K562 (cell line): ENCODE measurements around the gene MPZL1. TPM values are rescaled to one million over a fixed set of nuclear protein-coding genes. Genes with fewer than 3 reads are reported as not detected.

Source experiments
- ATAC-seq: fragments of 200-7000 bp; cut with Tn5 transposase; 3 replicates; pipeline ENCODE4 v1.9.1; 2020; ENCODE audit warnings: moderate library complexity
- BruUV-seq: library from RNA; stranded (reverse); fragments of 400-500 nt; replicated peaks from 2 replicates; lab custom pipeline; 2021; lab: Mats Ljungman, UMichigan
- CTCF ChIA-PET: fragments of 300-600 bp; formaldehyde crosslinking; extraction: SDS; loops from one replicate; lab custom pipeline; 2021; ENCODE audit warnings: low intra/inter-chr PET ratio; lab: Yijun Ruan, JAX
- POLR2A ChIA-PET: fragments of 300-600, 350-650 bp; sonication (Branson Sonifier 250); formaldehyde crosslinking; extraction: SDS; loops from one replicate; lab custom pipeline; 2021; ENCODE audit warnings: antibody characterized with exemption, inconsistent platforms; lab: Yijun Ruan, JAX
- DNase-seq, 4 experiments: peaks; one replicate each; pipeline versions ENCODE4 v3.0.0 to v3.0.0-alpha.2; 2011 to 2018; ENCODE audit warnings: low spot score in 3 of 4, mixed read lengths in 3 of 4; ENCODE audit errors: extremely low read depth in 1 of 4
- FAIRE-seq: peaks from 2 replicates; lab custom pipeline; 2011; peaks lifted over from hg19 to GRCh38; lab: Jason Lieb, UNC
- H2AFZ ChIP-seq: 2 replicates; pipeline ENCODE4 v1.6.0; 2011; ENCODE audit warnings: low read depth, low read length, control low read depth, inconsistent platforms
- H3K27ac ChIP-seq: fragments of 200-600 bp; 3 replicates; pipeline ENCODE4 v1.8.0; 2011; ENCODE audit warnings: low read depth, mild to moderate bottlenecking, control low read depth, inconsistent platforms, low read length, moderate library complexity, mixed read lengths; ENCODE audit errors: extremely low read depth
- H3K27me3 ChIP-seq, 2 experiments: fragments of 300-600 bp in 1 of 2; 2 replicates in 1 of 2; 3 replicates in 1 of 2; pipeline versions ENCODE4 v1.6.0 to v1.8.0; 2011; ENCODE audit warnings: inconsistent platforms in 2 of 2, low read length in 2 of 2, mild to moderate bottlenecking in 1 of 2, mixed read lengths in 1 of 2, moderate library complexity in 1 of 2; ENCODE audit not compliant: control insufficient read depth in 2 of 2, insufficient read depth in 2 of 2
- H3K36me3 ChIP-seq: fragments of 300-600 bp; 3 replicates; pipeline ENCODE4 v1.8.0; 2011; ENCODE audit warnings: mild to moderate bottlenecking, low read length, inconsistent platforms; ENCODE audit not compliant: control insufficient read depth, insufficient read depth
- H3K4me1 ChIP-seq, 2 experiments: fragments of 200-600 bp in 1 of 2; replicated peaks in 1 of 2; 2 replicates in 1 of 2; 3 replicates in 1 of 2; pipeline versions ENCODE4 v1.5.1 to v1.8.0; 2011; ENCODE audit warnings: inconsistent platforms in 2 of 2, low read length in 2 of 2, mild to moderate bottlenecking in 1 of 2, mixed read lengths in 1 of 2, moderate library complexity in 1 of 2; ENCODE audit not compliant: control insufficient read depth in 2 of 2, insufficient read depth in 2 of 2
- H3K4me2 ChIP-seq: 2 replicates; pipeline ENCODE4 v1.6.1; 2011; ENCODE audit warnings: low read length, control low read depth, inconsistent platforms, mixed read lengths; ENCODE audit not compliant: insufficient read depth
- H3K4me3 ChIP-seq: fragments of 200-600 bp; sonication (generic), shearing (Covaris generic); 2 replicates; pipeline ENCODE4 v1.5.1; 2016; ENCODE audit warnings: control low read depth, inconsistent platforms
- H3K79me2 ChIP-seq: fragments of 200-600 bp; 3 replicates; pipeline ENCODE4 v1.8.0; 2011; ENCODE audit warnings: low read length, inconsistent platforms; ENCODE audit not compliant: control insufficient read depth, insufficient read depth
- H3K9ac ChIP-seq, 2 experiments: 2 replicates each; pipeline versions ENCODE4 v1.6.0 to v1.6.1; 2011; ENCODE audit warnings: low read depth in 2 of 2, low read length in 2 of 2, control low read depth in 1 of 2, inconsistent platforms in 1 of 2, mild to moderate bottlenecking in 1 of 2, mixed read lengths in 1 of 2; ENCODE audit not compliant: insufficient read depth in 1 of 2
- H3K9me1 ChIP-seq: one replicate; pipeline ENCODE4 v1.6.0; 2011; ENCODE audit warnings: inconsistent platforms, mild to moderate bottlenecking, low read length, moderate library complexity; ENCODE audit not compliant: control insufficient read depth, insufficient read depth
- H3K9me3 ChIP-seq: replicated peaks from 2 replicates; pipeline ENCODE4 v1.5.1; 2011; ENCODE audit warnings: low read depth, low read length, inconsistent platforms; ENCODE audit not compliant: control insufficient read depth, insufficient read depth
- H4K20me1 ChIP-seq: replicated peaks from 2 replicates; pipeline ENCODE4 v1.6.1; 2011; ENCODE audit warnings: low read length, inconsistent platforms, mixed read lengths; ENCODE audit not compliant: control insufficient read depth, insufficient read depth
- CBX8 ChIP-seq: fragments of 200-600 bp; sonication (generic); IDR thresholded peaks from 2 replicates; pipeline ENCODE4 v1.6.1; 2012; ENCODE audit warnings: borderline replicate concordance, mixed run types, low read depth, mild to moderate bottlenecking, moderate library complexity, mixed read lengths, low read length, control low read depth, inconsistent platforms; ENCODE audit not compliant: poor library complexity, severe bottlenecking; ENCODE audit errors: extremely low read depth
- E2F4 ChIP-seq: sonication (generic); formaldehyde crosslinking; IDR thresholded peaks from 2 replicates; pipeline ENCODE4 v1.8.0; 2022; ENCODE audit warnings: mild to moderate bottlenecking, low read depth, missing genetic modification reagents
- MAFF ChIP-seq: IDR thresholded peaks from 2 replicates; pipeline ENCODE4 v1.6.1; 2012; ENCODE audit warnings: low read length, improper control_type of control experiment
- RBM17 ChIP-seq: fragments of 200-400 bp; formaldehyde crosslinking; IDR thresholded peaks from 2 replicates; pipeline ENCODE4 v1.6.1; 2017; ENCODE audit warnings: low read depth, mild to moderate bottlenecking, low read length, borderline replicate concordance
- SAFB ChIP-seq: fragments of 200-400 bp; formaldehyde crosslinking; IDR thresholded peaks from 2 replicates; pipeline ENCODE4 v1.6.1; 2017; ENCODE audit warnings: low read depth, low read length, borderline replicate concordance
- THAP7 ChIP-seq: fragments of 250-450 bp; sonication (Bioruptor Pico); IDR thresholded peaks from 2 replicates; pipeline ENCODE4 v1.5.0; 2021
- WHSC1 ChIP-seq: IDR thresholded peaks from one replicate; pipeline ENCODE4 v1.6.1; 2012; ENCODE audit warnings: low read length, control low read depth, inconsistent platforms
- XRCC3 ChIP-seq: fragments of 450-650 bp; IDR thresholded peaks from 2 replicates; pipeline ENCODE4 v1.6.1; 2017; ENCODE audit warnings: mild to moderate bottlenecking, moderate library complexity
- ZNF197 ChIP-seq: fragments of 200-800 bp; sonication (Bioruptor generic); IDR thresholded peaks from 2 replicates; pipeline ENCODE4 v1.6.1; 2016; ENCODE audit warnings: low read depth, missing genetic modification characterization, missing compliant biosample characterization
- WGBS: fragments of 100-300 bp; shearing (Covaris generic); methylation state at CpG from one replicate; pipeline ENCODE4 v1.1.6; 2016; ENCODE audit warnings: low coverage, mixed read lengths; ENCODE audit not compliant: insufficient coverage; ENCODE audit errors: missing lambda C conversion rate; 5-methylcytosine and 5-hydroxymethylcytosine counted together
- in situ Hi-C: fragments of 300-500 bp; cut with MboI; formaldehyde crosslinking; loops from 4 replicates; pipeline ENCODE4 v1.15.0; 2018; ENCODE audit warnings: inconsistent platforms, mixed read lengths
- intact Hi-C: fragments of 100-400 bp; cut with micrococcal nuclease; formaldehyde crosslinking; loops from 2 replicates; pipeline ENCODE4 v1.14.2; 2022
- polyA plus RNA-seq, 8 experiments: library from polyadenylated mRNA; depleted of rRNA in 4 of 8; stranded (reverse) in 5 of 8; unstranded in 3 of 8; fragments of >200 nt; fragmentation: Nextera tagmentation in 2 of 8; fragmentation: Illumina TruSeq in 1 of 8; extraction: Ambion mirVana in 2 of 8; extraction: Trizol in 1 of 8; gene quantifications; 2 replicates each; pipeline versions ENCODE4 v1.2.1 to v1.2.3, GENCODE V29; 2011 to 2014; ENCODE audit warnings: inconsistent platforms in 1 of 8, missing spikeins in 1 of 8
- total RNA-seq, 7 experiments: library from RNA; depleted of rRNA in 6 of 7; stranded (reverse); fragments of >200 nt in 6 of 7; fragmentation: Illumina TruSeq in 2 of 7; extraction: Trizol in 2 of 7; gene quantifications; 2 replicates each; pipeline versions ENCODE4 v1.2.1 to v1.2.3, GENCODE V29; 2011 to 2021; ENCODE audit warnings: low replicate concordance in 1 of 7

MPZL1 gene
- total and polyA plus RNA-seq, 9 of the 15 experiments (the other 6 are each of a cell fraction or from before 2014, with no cell fraction given), result 14.5 to 153 (median 66.5) TPM

GRCh38 chr1:167675440-167675839 is 46.3 kb upstream of the MPZL1 start:
- BruUV-seq, result no TSS peak

More at GRCh38 chr1:167675440-167675839, 46.3 kb upstream of the MPZL1 start:
- Histone ChIP-seq H4K20me1 (0 out of 2 replicates have a peak, but pooled peaks cover 3% of the 10 kb centered on the region), H3K9ac (no peak overlapping the region), H3K27ac (no peak overlapping the region), H2AFZ (no peak overlapping the region), H3K4me2 (no peak overlapping the region), H3K9me1 (peaks cover 3% of the 10 kb centered on the region), H3K4me1 (peaks cover 12 to 34% of the 10 kb centered on the region in 2 experiments; a peak in 4 of 5 replicates), H3K27me3 (no peaks in the 10 kb centered on the region), H3K4me3 (no peak overlapping the region), H3K79me2 (no peaks in the 10 kb centered on the region)
- no peak for FAIRE-seq
- 69% methylated on average over 5 of the region's 5 CpGs for WGBS
- intact Hi-C loops, result no loop called here
- no peak for DNase-seq
- POLR2A ChIA-PET, result interaction anchor here (0.7 to 1.7 kb wide), 7 partner anchors 8 to 126 kb away, joined by 3 to 7 read pairs (median 3); no protein-coding TSS in a partner anchor
- TF ChIP-seq ZNF197 (CRISPR knock-in tag) (no peak), MAFF (no peak), CBX8 (no peak), RBM17 (no peak), WHSC1 (no peak), THAP7 (CRISPR knock-in tag) (no peak), XRCC3 (no peak), E2F4 (CRISPR knock-in tag) (no peak), SAFB (no peak)
- TF ChIP-seq, all 486 proteins: peak for 0
- in situ Hi-C loops, result loop anchor here (25.0 kb wide), 2 partner anchors 1488 to 1663 kb away; no protein-coding TSS in a partner anchor
- CTCF ChIA-PET, result no interaction called here
- Histone ChIP-seq H3K36me3 (peaks cover 25% of the 10 kb centered on the region), H3K9me3 (no peaks in the 10 kb centered on the region)
- no peak for ATAC-seq
